Measurements from ENCODE around the gene CLEC5A.

DNA sequence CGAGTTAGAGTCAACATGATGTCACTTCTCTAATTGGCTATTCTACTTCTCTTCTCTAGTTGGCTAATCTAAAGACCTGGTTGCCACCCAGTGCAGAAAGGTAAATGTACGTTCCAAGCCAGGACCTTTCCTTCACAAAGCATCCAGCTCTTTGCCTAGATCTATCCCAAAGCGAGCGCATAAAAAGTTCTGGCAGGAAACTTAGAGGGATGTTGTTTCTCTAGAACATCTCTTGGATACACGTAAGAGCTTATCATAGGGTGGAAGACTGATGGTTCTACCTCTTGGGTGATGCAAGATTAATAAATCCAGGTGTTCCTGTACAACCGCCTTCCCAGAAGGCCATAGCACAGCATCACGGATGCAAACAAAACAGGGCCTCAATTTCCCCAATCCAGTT, 26.9 kb upstream of the CLEC5A start, which contains the start of gene TAS2R38:
- TF ChIP-seq, protein P1, sequence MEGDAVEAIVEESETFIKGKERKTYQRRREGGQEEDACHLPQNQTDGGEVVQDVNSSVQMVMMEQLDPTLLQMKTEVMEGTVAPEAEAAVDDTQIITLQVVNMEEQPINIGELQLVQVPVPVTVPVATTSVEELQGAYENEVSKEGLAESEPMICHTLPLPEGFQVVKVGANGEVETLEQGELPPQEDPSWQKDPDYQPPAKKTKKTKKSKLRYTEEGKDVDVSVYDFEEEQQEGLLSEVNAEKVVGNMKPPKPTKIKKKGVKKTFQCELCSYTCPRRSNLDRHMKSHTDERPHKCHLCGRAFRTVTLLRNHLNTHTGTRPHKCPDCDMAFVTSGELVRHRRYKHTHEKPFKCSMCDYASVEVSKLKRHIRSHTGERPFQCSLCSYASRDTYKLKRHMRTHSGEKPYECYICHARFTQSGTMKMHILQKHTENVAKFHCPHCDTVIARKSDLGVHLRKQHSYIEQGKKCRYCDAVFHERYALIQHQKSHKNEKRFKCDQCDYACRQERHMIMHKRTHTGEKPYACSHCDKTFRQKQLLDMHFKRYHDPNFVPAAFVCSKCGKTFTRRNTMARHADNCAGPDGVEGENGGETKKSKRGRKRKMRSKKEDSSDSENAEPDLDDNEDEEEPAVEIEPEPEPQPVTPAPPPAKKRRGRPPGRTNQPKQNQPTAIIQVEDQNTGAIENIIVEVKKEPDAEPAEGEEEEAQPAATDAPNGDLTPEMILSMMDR (IDR thresholded peaks at IDR 0.05) = no peak
- TF ChIP-seq POLR2A (IDR thresholded peaks at IDR 0.05) = no peak
